ENCODE data around the gene CRYAB.

Gene CRYAB

GRCh38 chr11:111909378-111909777 is 2.2 kb downstream of the CRYAB start:
- Histone ChIP-seq H3K18ac (ENCODE audit: low read length) (no peak overlapping the region), H3K4me1 (ENCODE audit: control insufficient read depth, low read depth, low read length) (peaks cover 24% of the 10 kb centered on the region), H3K79me2 (ENCODE audit: control insufficient read depth, insufficient read depth, low read length) (no peaks in the 10 kb centered on the region), H2AK5ac (ENCODE audit: low read length) (no peak overlapping the region), H3K79me1 (ENCODE audit: low read length) (no peaks in the 10 kb centered on the region), H2BK5ac (ENCODE audit: low read length) (no peak overlapping the region), H4K5ac (ENCODE audit: low read length) (no peak overlapping the region), H3K4me3 (ENCODE audit: low read length) (no peak overlapping the region), H3K9ac (ENCODE audit: low read length) (no peak overlapping the region), H4K8ac (ENCODE audit: low read depth, low read length) (no peak overlapping the region), H3K27me3 (ENCODE audit: insufficient read depth, low read length, poor library complexity) (no peaks in the 10 kb centered on the region), H3K56ac (ENCODE audit: low read length) (no peak overlapping the region), H2BK15ac (replicated peaks; ENCODE audit: low read depth) (no peak overlapping the region), H3K4ac (ENCODE audit: low read depth, low read length) (no peak overlapping the region), H2BK120ac (ENCODE audit: low read depth, low read length) (no peak overlapping the region), H3K23ac (ENCODE audit: low read length) (no peak overlapping the region), H3K27ac (ENCODE audit: low read depth, low read length) (no peak overlapping the region), H3K36me3 (ENCODE audit: control insufficient read depth, insufficient read depth, low read length) (no peaks in the 10 kb centered on the region), H3K4me2 (ENCODE audit: low read length) (no peak overlapping the region)
- no CpG with 5 or more reads among the region's 5 CpGs for WGBS (ENCODE audit: extremely low coverage, insufficient coverage, low lambda C conversion rate)
- DNase-seq, result peak; percentile 19

DNA sequence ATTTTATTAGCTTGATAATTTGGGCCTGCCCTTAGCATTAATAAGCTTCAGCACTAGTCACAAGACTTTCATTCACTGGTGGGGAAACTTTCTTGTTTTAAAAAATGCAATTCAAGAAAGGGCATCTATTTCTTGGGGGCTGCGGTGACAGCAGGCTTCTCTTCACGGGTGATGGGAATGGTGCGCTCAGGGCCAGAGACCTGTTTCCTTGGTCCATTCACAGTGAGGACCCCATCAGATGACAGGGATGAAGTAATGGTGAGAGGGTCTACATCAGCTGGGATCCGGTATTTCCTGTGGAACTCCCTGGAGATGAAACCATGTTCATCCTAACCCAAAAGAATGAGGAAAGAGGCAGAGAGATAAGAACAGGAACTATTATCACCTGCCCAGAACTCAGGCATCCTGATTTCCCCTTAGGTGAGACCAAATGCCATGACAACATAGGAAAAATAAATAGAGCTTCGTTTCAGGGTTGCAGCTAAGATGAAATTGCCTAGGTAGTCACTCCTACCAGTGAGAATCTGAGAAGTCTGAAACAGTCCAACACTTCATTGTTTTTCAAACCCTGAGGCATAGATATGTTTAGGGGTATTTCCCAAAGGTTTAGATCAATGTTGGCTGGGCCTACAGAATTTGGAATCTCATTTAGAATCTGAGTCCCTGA is 2.8 kb downstream of the CRYAB start:
- Histone ChIP-seq H2BK15ac (replicated peaks; ENCODE audit: low read depth) (no peak overlapping the region), H3K36me3 (ENCODE audit: control insufficient read depth, insufficient read depth, low read length) (no peaks in the 10 kb centered on the region), H3K79me1 (ENCODE audit: low read length) (no peaks in the 10 kb centered on the region), H3K27ac (ENCODE audit: low read depth, low read length) (no peak overlapping the region), H3K79me2 (ENCODE audit: control insufficient read depth, insufficient read depth, low read length) (no peaks in the 10 kb centered on the region), H2BK120ac (ENCODE audit: low read depth, low read length) (no peak overlapping the region), H3K27me3 (ENCODE audit: insufficient read depth, low read length, poor library complexity) (no peaks in the 10 kb centered on the region), H3K4ac (ENCODE audit: low read depth, low read length) (no peak overlapping the region), H3K4me1 (ENCODE audit: control insufficient read depth, low read depth, low read length) (peaks cover 24% of the 10 kb centered on the region), H4K5ac (ENCODE audit: low read length) (no peak overlapping the region), H2AK5ac (ENCODE audit: low read length) (no peak overlapping the region), H3K4me3 (ENCODE audit: low read length) (no peak overlapping the region), H3K23ac (ENCODE audit: low read length) (no peak overlapping the region), H4K8ac (ENCODE audit: low read depth, low read length) (no peak overlapping the region), H3K18ac (ENCODE audit: low read length) (no peak overlapping the region), H3K9ac (ENCODE audit: low read length) (no peak overlapping the region), H2BK5ac (ENCODE audit: low read length) (no peak overlapping the region), H3K4me2 (ENCODE audit: low read length) (no peak overlapping the region), H3K56ac (ENCODE audit: low read length) (no peak overlapping the region)
- DNase-seq, result peak; percentile 41
- WGBS (ENCODE audit: extremely low coverage, insufficient coverage, low lambda C conversion rate), result no CpG with 5 or more reads among the region's 5 CpGs

- no peak overlapping the region for H2AK5ac ChIP-seq (ENCODE audit: low read length)
- H2BK5ac ChIP-seq (ENCODE audit: low read length), result no peak overlapping the region
- no peak overlapping the region for H3K4me2 ChIP-seq (ENCODE audit: low read length)
- H3K27me3 ChIP-seq (ENCODE audit: insufficient read depth, low read length, poor library complexity), result no peaks in the 10 kb centered on the region
- H3K56ac ChIP-seq (ENCODE audit: low read length), result no peak overlapping the region
- no peak overlapping the region for H4K5ac ChIP-seq (ENCODE audit: low read length)
- H3K36me3 ChIP-seq (ENCODE audit: control insufficient read depth, insufficient read depth, low read length), result no peaks in the 10 kb centered on the region
- no peaks in the 10 kb centered on the region for H3K79me1 ChIP-seq (ENCODE audit: low read length)
- H3K9ac ChIP-seq (ENCODE audit: low read length), result no peak overlapping the region
- H3K4ac ChIP-seq (ENCODE audit: low read depth, low read length), result no peak overlapping the region
- peaks cover 17% of the 10 kb centered on the region for H3K4me1 ChIP-seq (ENCODE audit: control insufficient read depth, low read depth, low read length)
- DNase-seq, result no peak
- no peak overlapping the region for H3K27ac ChIP-seq (ENCODE audit: low read depth, low read length)
- no peak overlapping the region for H3K4me3 ChIP-seq (ENCODE audit: low read length)
- H2BK15ac ChIP-seq (replicated peaks; ENCODE audit: low read depth), result no peak overlapping the region
- no peak overlapping the region for H3K18ac ChIP-seq (ENCODE audit: low read length)
- H4K8ac ChIP-seq (ENCODE audit: low read depth, low read length), result no peak overlapping the region
- H3K23ac ChIP-seq (ENCODE audit: low read length), result no peak overlapping the region
- no peaks in the 10 kb centered on the region for H3K79me2 ChIP-seq (ENCODE audit: control insufficient read depth, insufficient read depth, low read length)
- no CpG with 5 or more reads among the region's 1 CpG for WGBS (ENCODE audit: extremely low coverage, insufficient coverage, low lambda C conversion rate)
- H2BK120ac ChIP-seq (ENCODE audit: low read depth, low read length), result no peak overlapping the region
These were observed 4.9 kb downstream of the CRYAB start for GRCh38 chr11:111906680-111907079.

GRCh38 chr11:111905411-111905810 is 6.2 kb downstream of the CRYAB start:
- Histone ChIP-seq H3K4me2 (ENCODE audit: low read length) (no peak overlapping the region), H3K56ac (ENCODE audit: low read length) (no peak overlapping the region), H3K4me1 (ENCODE audit: control insufficient read depth, low read depth, low read length) (peaks cover 14% of the 10 kb centered on the region), H4K5ac (ENCODE audit: low read length) (no peak overlapping the region), H3K27ac (ENCODE audit: low read depth, low read length) (no peak overlapping the region), H3K9ac (ENCODE audit: low read length) (no peak overlapping the region), H2BK120ac (ENCODE audit: low read depth, low read length) (no peak overlapping the region), H2AK5ac (ENCODE audit: low read length) (no peak overlapping the region), H3K4me3 (ENCODE audit: low read length) (no peak overlapping the region), H2BK15ac (replicated peaks; ENCODE audit: low read depth) (no peak overlapping the region), H3K36me3 (ENCODE audit: control insufficient read depth, insufficient read depth, low read length) (no peaks in the 10 kb centered on the region), H3K18ac (ENCODE audit: low read length) (no peak overlapping the region), H3K4ac (ENCODE audit: low read depth, low read length) (no peak overlapping the region), H3K27me3 (ENCODE audit: insufficient read depth, low read length, poor library complexity) (no peaks in the 10 kb centered on the region), H4K8ac (ENCODE audit: low read depth, low read length) (no peak overlapping the region), H3K23ac (ENCODE audit: low read length) (no peak overlapping the region), H3K79me1 (ENCODE audit: low read length) (no peaks in the 10 kb centered on the region), H3K79me2 (ENCODE audit: control insufficient read depth, insufficient read depth, low read length) (no peaks in the 10 kb centered on the region), H2BK5ac (ENCODE audit: low read length) (no peak overlapping the region)
- DNase-seq, result no peak
- no CpG with 5 or more reads among the region's 2 CpGs for WGBS (ENCODE audit: extremely low coverage, insufficient coverage, low lambda C conversion rate)

DNA sequence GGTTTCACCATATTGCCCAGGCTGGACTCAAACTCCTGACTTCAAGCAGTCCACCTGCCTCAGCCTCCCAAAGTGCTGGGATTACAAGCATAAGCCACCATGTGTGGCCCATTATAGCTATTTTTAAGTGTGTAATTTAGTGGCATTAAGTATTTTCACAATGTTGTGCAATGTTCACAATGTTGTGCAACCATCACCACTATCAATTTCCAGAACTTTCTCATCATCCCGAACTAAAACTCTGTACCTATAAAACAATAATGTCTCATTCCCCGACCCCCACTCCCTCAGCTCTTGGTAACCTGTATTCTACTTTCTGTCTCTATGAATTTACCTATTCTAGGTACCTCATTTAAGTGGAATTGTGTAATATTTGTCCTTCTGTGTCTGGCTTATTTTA is 24.7 kb downstream of the CRYAB start:
- Histone ChIP-seq H3K36me3 (ENCODE audit: control insufficient read depth, insufficient read depth, low read length) (no peaks in the 10 kb centered on the region), H3K27me3 (ENCODE audit: insufficient read depth, low read length, poor library complexity) (no peaks in the 10 kb centered on the region), H3K18ac (ENCODE audit: low read length) (no peak overlapping the region), H3K4me2 (ENCODE audit: low read length) (no peak overlapping the region), H3K4ac (ENCODE audit: low read depth, low read length) (no peak overlapping the region), H4K8ac (ENCODE audit: low read depth, low read length) (no peak overlapping the region), H4K5ac (ENCODE audit: low read length) (no peak overlapping the region), H3K56ac (ENCODE audit: low read length) (no peak overlapping the region), H2AK5ac (ENCODE audit: low read length) (no peak overlapping the region), H3K4me3 (ENCODE audit: low read length) (no peak overlapping the region), H3K9ac (ENCODE audit: low read length) (no peak overlapping the region), H3K79me1 (ENCODE audit: low read length) (no peaks in the 10 kb centered on the region), H2BK15ac (replicated peaks; ENCODE audit: low read depth) (no peak overlapping the region), H3K23ac (ENCODE audit: low read length) (no peak overlapping the region), H3K27ac (ENCODE audit: low read depth, low read length) (no peak overlapping the region), H2BK5ac (ENCODE audit: low read length) (no peak overlapping the region), H2BK120ac (ENCODE audit: low read depth, low read length) (no peak overlapping the region), H3K79me2 (ENCODE audit: control insufficient read depth, insufficient read depth, low read length) (no peaks in the 10 kb centered on the region), H3K4me1 (ENCODE audit: control insufficient read depth, low read depth, low read length) (no peaks in the 10 kb centered on the region)
- no peak for DNase-seq
- WGBS (ENCODE audit: extremely low coverage, insufficient coverage, low lambda C conversion rate), result no CpG with 5 or more reads among the region's 2 CpGs

DNA sequence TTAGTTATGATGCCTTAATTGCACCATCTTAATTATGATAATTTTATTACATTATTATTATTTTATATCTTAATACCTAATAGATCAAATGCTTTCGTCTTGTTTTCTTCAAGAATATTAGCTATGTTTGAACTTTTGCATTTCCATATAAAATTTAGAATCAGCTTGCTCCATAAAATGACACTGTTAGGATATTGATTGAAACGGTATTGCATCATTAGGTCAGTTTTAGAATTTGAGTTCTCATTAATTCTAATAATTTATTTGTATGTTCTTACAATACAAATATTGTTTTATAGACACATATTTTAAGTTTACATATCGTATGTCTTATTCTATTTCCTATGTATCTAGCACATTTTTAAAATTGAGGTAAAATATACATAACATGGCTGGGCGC is 25.5 kb downstream of the CRYAB start:
- H3K36me3 ChIP-seq (ENCODE audit: control insufficient read depth, insufficient read depth, low read length), result no peaks in the 10 kb centered on the region
- H3K79me1 ChIP-seq (ENCODE audit: low read length), result no peaks in the 10 kb centered on the region
- H3K9ac ChIP-seq (ENCODE audit: low read length), result no peak overlapping the region
- H3K4me2 ChIP-seq (ENCODE audit: low read length), result no peak overlapping the region
- no peak overlapping the region for H3K4ac ChIP-seq (ENCODE audit: low read depth, low read length)
- H2AK5ac ChIP-seq (ENCODE audit: low read length), result no peak overlapping the region
- H3K18ac ChIP-seq (ENCODE audit: low read length), result no peak overlapping the region
- H3K4me3 ChIP-seq (ENCODE audit: low read length), result no peak overlapping the region
- no peak overlapping the region for H3K56ac ChIP-seq (ENCODE audit: low read length)
- H2BK5ac ChIP-seq (ENCODE audit: low read length), result no peak overlapping the region
- H3K27ac ChIP-seq (ENCODE audit: low read depth, low read length), result no peak overlapping the region
- no peak overlapping the region for H2BK15ac ChIP-seq (replicated peaks; ENCODE audit: low read depth)
- no peaks in the 10 kb centered on the region for H3K27me3 ChIP-seq (ENCODE audit: insufficient read depth, low read length, poor library complexity)
- no peak overlapping the region for H4K5ac ChIP-seq (ENCODE audit: low read length)
- no peaks in the 10 kb centered on the region for H3K4me1 ChIP-seq (ENCODE audit: control insufficient read depth, low read depth, low read length)
- no peak overlapping the region for H2BK120ac ChIP-seq (ENCODE audit: low read depth, low read length)
- H3K23ac ChIP-seq (ENCODE audit: low read length), result no peak overlapping the region
- DNase-seq, result no peak
- H3K79me2 ChIP-seq (ENCODE audit: control insufficient read depth, insufficient read depth, low read length), result no peaks in the 10 kb centered on the region
- no peak overlapping the region for H4K8ac ChIP-seq (ENCODE audit: low read depth, low read length)
- 100% methylated on average over 1 of the region's 4 CpGs for WGBS (ENCODE audit: extremely low coverage, insufficient coverage, low lambda C conversion rate)
